A549 (cell line): ENCODE results near the gene SMTN. TPM values are rescaled to one million over a fixed set of nuclear protein-coding genes. Genes with fewer than 3 reads are reported as not detected.

ENCODE experiments used
- ATAC-seq, 2 experiments: fragments of 200-7000 bp in 1 of 2; fragments of >200 bp in 1 of 2; cut with Nextera tagmentation in 1 of 2; cut with Tn5 transposase in 1 of 2; 3 replicates each; pipeline versions ENCODE4 v1.8.0 to v1.9.1; 2018 to 2020; ENCODE audit warnings: mild to moderate bottlenecking in 1 of 2, moderate library complexity in 1 of 2
- CTCF ChIA-PET: fragments of 300-600 bp; sonication (Branson Sonifier 250); formaldehyde crosslinking; extraction: SDS; loops from one replicate; lab custom pipeline; 2021; ENCODE audit warnings: antibody characterized with exemption, inconsistent platforms; lab: Yijun Ruan, JAX
- POLR2A ChIA-PET: fragments of 350-600 bp; formaldehyde crosslinking; extraction: SDS; loops from one replicate; lab custom pipeline; 2021; ENCODE audit warnings: antibody characterized with exemption, inconsistent platforms; lab: Yijun Ruan, JAX
- DNase-seq, 2 experiments: peaks; one replicate each; pipeline versions ENCODE4 v3.0.0 to v3.0.0-alpha.2; 2011 to 2016; ENCODE audit warnings: low read depth in 1 of 2, low spot score in 1 of 2
- FAIRE-seq: peaks from 2 replicates; lab custom pipeline; 2011; peaks lifted over from hg19 to GRCh38; lab: Jason Lieb, UNC
- H3K27ac ChIP-seq, 2 experiments: fragments of >200 bp; sonication (Bioruptor Twin); formaldehyde crosslinking; 3 replicates each; pipeline ENCODE4 v1.5.1; 2016 to 2017
- H3K4me1 ChIP-seq: fragments of >200 bp; sonication (Bioruptor Twin); formaldehyde crosslinking; 3 replicates; pipeline ENCODE4 v1.6.1; 2016
- H3K4me2 ChIP-seq: fragments of >200 bp; sonication (Bioruptor Twin); formaldehyde crosslinking; 3 replicates; pipeline ENCODE4 v1.6.1; 2016
- H3K4me3 ChIP-seq: fragments of >200 bp; sonication (Bioruptor Twin); formaldehyde crosslinking; 3 replicates; pipeline ENCODE4 v1.5.1; 2016
- H3K9me3 ChIP-seq: fragments of >200 bp; sonication (Bioruptor Twin); formaldehyde crosslinking; 3 replicates; pipeline ENCODE4 v1.6.1; 2016
- ATOH8 ChIP-seq: fragments of 250-450 bp; sonication (Bioruptor Pico); IDR thresholded peaks from 2 replicates; pipeline ENCODE4 v1.5.0; 2020; ENCODE audit warnings: low read depth, mild to moderate bottlenecking, moderate library complexity
- BCL3 ChIP-seq: fragments of >200 bp; sonication (Bioruptor Twin); formaldehyde crosslinking; IDR thresholded peaks from 3 replicates; pipeline ENCODE4 v1.6.1; 2016
- CBX8 ChIP-seq: fragments of 200-600 bp; sonication (generic); IDR thresholded peaks from 2 replicates; pipeline ENCODE4 v1.6.1; 2016
- CTCF ChIP-seq: fragments of >200 bp; sonication (Bioruptor Twin); formaldehyde crosslinking; IDR thresholded peaks from 3 replicates; pipeline ENCODE4 v1.5.1; 2016
- E2F6 ChIP-seq: IDR thresholded peaks from 2 replicates; pipeline ENCODE4 v1.6.1; 2012; ENCODE audit warnings: low read depth, borderline replicate concordance
- EP300 ChIP-seq, 2 experiments: fragments of >200 bp; sonication (Bioruptor Twin); formaldehyde crosslinking; IDR thresholded peaks; 2 replicates in 1 of 2; 3 replicates in 1 of 2; pipeline ENCODE4 v1.6.1; 2016 to 2017
- HES2 ChIP-seq: fragments of >200 bp; sonication (Bioruptor Twin); formaldehyde crosslinking; IDR thresholded peaks from 2 replicates; pipeline ENCODE4 v1.6.1; 2016
- MAX ChIP-seq: IDR thresholded peaks from 2 replicates; pipeline ENCODE4 v1.6.1; 2012
- NR3C1 ChIP-seq: fragments of >200 bp; sonication (Bioruptor Twin); formaldehyde crosslinking; IDR thresholded peaks from 3 replicates; pipeline ENCODE4 v1.6.1; 2017
- RAD21 ChIP-seq, 2 experiments: fragments of >200 bp in 1 of 2; sonication (Bioruptor Twin) in 1 of 2; formaldehyde crosslinking in 1 of 2; IDR thresholded peaks in 1 of 2; conservative IDR thresholded peaks in 1 of 2; 2 replicates in 1 of 2; 3 replicates in 1 of 2; pipeline ENCODE4 v1.6.1; 2012 to 2018; ENCODE audit warnings: inconsistent platforms in 1 of 2
- REST ChIP-seq: fragments of 200-600 bp; sonication (generic); IDR thresholded peaks from 2 replicates; pipeline ENCODE4 v1.6.1; 2016; ENCODE audit warnings: antibody characterized with exemption, mild to moderate bottlenecking, moderate library complexity
- SMC3 ChIP-seq: fragments of >200 bp; sonication (Bioruptor Twin); formaldehyde crosslinking; IDR thresholded peaks from 3 replicates; pipeline ENCODE4 v1.6.1; 2018; ENCODE audit warnings: inconsistent platforms
- TFCP2L1 ChIP-seq: fragments of 250-450 bp; sonication (Bioruptor Pico); IDR thresholded peaks from 2 replicates; pipeline ENCODE4 v1.5.0; 2021; ENCODE audit warnings: mild to moderate bottlenecking
- TP53 ChIP-seq: fragments of 250-450 bp; sonication (Bioruptor Pico); IDR thresholded peaks from 2 replicates; pipeline ENCODE4 v1.5.0; 2021; ENCODE audit warnings: mild to moderate bottlenecking, moderate library complexity
- WGBS: methylation state at CpG from one replicate; pipeline ENCODE4 v1.1.6; 2017; ENCODE audit errors: missing lambda C conversion rate; 5-methylcytosine and 5-hydroxymethylcytosine counted together
- polyA plus RNA-seq, 4 experiments: library from polyadenylated mRNA; depleted of rRNA in 3 of 4; stranded (reverse); fragments of >200 nt; fragmentation: RNase III in 1 of 4; extraction: RNeasy Plus Mini Kit Qiagen cat#74134 plus additional on column Dnase treatment in 1 of 4; gene quantifications; 2 replicates in 3 of 4; 3 replicates in 1 of 4; pipeline ENCODE4 v1.2.3, GENCODE V29; 2011 to 2017

Gene SMTN
- polyA plus RNA-seq, 2 of the 4 experiments (the other 2 are of a cell fraction): 12.7 to 33.1 TPM

GRCh38 chr22:31089160-31090100, 8.3 kb downstream of the SMTN start (continued):
- TF ChIP-seq REST (no peak), EP300 (IDR thresholded peaks at IDR 0.05) (no peak), NR3C1 (no peak), CTCF (peak; percentile 63)

- Histone ChIP-seq H3K4me3 (no peak overlapping the region), H3K9me3 (no peaks in the 10 kb centered on the region), H3K27ac (no peak overlapping the region), H3K4me1 (0 out of 3 replicates have a peak, but pooled peaks cover 4% of the 10 kb centered on the region), H3K4me2 (no peak overlapping the region)
- TF ChIP-seq MAX: no peak
- no peak for TF ChIP-seq TP53 (CRISPR knock-in tag)
- TF ChIP-seq TFCP2L1: no peak
- TF ChIP-seq RAD21 (conservative IDR thresholded peaks at IDR 0.05 in 1 of 2, IDR thresholded peaks at IDR 0.05 in 1 of 2): no peak
- TF ChIP-seq E2F6: no peak
- no peak for TF ChIP-seq CBX8
- no peak for TF ChIP-seq NR3C1
- TF ChIP-seq HES2: no peak
- TF ChIP-seq BCL3: no peak
- TF ChIP-seq ATOH8 (CRISPR knock-in tag): no peak
- TF ChIP-seq SMC3: no peak
- WGBS: 90% methylated on average over 12 of the region's 15 CpGs
- DNase-seq: no peak
- POLR2A ChIA-PET: no interaction called here
- CTCF ChIA-PET: interaction anchor here (1.0 to 6.6 kb wide), 7 partner anchors 9 to 182 kb away, joined by 3 to 50 read pairs (median 6); partner anchors contain the start of genes LIMK2 and SELENOM
- FAIRE-seq: no peak
- ATAC-seq: no peak
Observed at GRCh38 chr22:31090217-31091085, 9.3 kb downstream of the SMTN start.
